Effector memory CD8-positive, alpha-beta T cell (primary cell): Measurements from ENCODE around the gene SLC16A6.
"Not testable (repeated sequence)": the region's sequence is repeated elsewhere in the genome, so short reads cannot be mapped to it uniquely, and the experiment has no call there.

Experiments used
- ATAC-seq: fragments of 150-1000 bp; cut with Tn5 transposase; replicated peaks from 2 replicates; pipeline ENCODE4 v1.10.0; 2021; ENCODE audit warnings: mild to moderate bottlenecking, moderate library complexity
- DNase-seq, 3 experiments: peaks; one replicate each; pipeline ENCODE4 v3.0.0; 2021
- H3K27ac Mint-ChIP-seq, 2 donors: one replicate each; pipeline ENCODE4 v1.8.0; 2022; ENCODE audit warnings: mild to moderate bottlenecking in 2 of 2, mixed read lengths in 2 of 2, moderate library complexity in 2 of 2
- H3K27me3 Mint-ChIP-seq, 2 donors: one replicate each; pipeline ENCODE4 v1.8.0; 2022; ENCODE audit warnings: mixed read lengths in 2 of 2
- H3K36me3 Mint-ChIP-seq: one replicate; pipeline ENCODE4 v1.8.0; 2022; ENCODE audit warnings: mild to moderate bottlenecking, moderate library complexity, mixed read lengths; ENCODE audit not compliant: insufficient read depth
- H3K4me1 Mint-ChIP-seq, 2 donors: one replicate each; pipeline ENCODE4 v1.8.0; 2022; ENCODE audit warnings: low read depth in 2 of 2, mixed read lengths in 2 of 2
- H3K4me3 Mint-ChIP-seq, 2 donors: one replicate each; pipeline ENCODE4 v1.8.0; 2022; ENCODE audit warnings: mild to moderate bottlenecking in 2 of 2, mixed read lengths in 2 of 2, moderate library complexity in 2 of 2
- H3K9me3 Mint-ChIP-seq, 2 donors: one replicate each; pipeline ENCODE4 v1.8.0; 2022; ENCODE audit warnings: mixed read lengths in 2 of 2

Gene SLC16A6

DNA sequence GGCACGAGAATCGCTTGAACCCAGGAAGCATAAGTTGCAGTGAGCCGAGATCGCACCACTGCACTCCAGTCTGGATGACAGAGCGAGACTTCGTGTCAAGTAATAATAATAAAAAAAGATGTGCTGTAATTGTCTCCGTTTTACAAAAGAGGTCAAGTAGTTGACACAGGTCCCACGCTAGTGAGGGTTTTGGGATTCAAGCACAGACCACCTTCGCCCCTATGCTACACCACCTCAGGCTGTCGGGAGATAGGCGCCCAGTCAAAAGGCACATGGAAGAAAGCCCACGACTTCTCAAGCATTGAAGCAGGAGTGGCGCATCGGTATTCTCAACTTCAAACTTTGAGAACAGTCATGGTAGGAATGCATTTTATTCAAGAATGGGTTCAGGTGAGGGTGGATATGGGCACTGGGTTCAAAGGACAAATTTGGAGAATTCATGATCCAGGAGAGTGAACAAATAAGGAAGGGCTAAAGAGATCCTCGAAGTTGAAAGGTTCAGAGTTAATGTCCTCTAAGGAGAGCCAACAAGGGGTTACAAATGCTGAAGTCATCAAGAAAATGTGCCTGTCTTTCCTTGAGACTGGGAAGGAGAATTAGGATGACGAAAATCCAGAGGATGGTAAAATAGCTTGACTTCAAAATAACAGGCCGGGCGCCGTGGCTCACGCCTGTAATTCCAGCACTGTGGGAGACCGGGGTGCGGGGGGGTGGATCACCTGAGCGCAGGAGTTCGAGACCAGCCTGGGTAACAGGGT is 44.5 kb downstream of the SLC16A6 start:
- no peaks in the 10 kb centered on the region for H3K9me3 Mint-ChIP-seq
- ATAC-seq: no peak
- H3K36me3 Mint-ChIP-seq: peaks cover 62% of the 10 kb centered on the region
- DNase-seq: no peak
- peak overlapping the region; percentile 98 to 99 for H3K27ac Mint-ChIP-seq
- H3K4me1 Mint-ChIP-seq: peaks cover 14 to 27% of the 10 kb centered on the region in 2 donors
- H3K4me3 Mint-ChIP-seq: peak overlapping the region; percentile 86 to 88
- no peaks in the 10 kb centered on the region for H3K27me3 Mint-ChIP-seq

DNA sequence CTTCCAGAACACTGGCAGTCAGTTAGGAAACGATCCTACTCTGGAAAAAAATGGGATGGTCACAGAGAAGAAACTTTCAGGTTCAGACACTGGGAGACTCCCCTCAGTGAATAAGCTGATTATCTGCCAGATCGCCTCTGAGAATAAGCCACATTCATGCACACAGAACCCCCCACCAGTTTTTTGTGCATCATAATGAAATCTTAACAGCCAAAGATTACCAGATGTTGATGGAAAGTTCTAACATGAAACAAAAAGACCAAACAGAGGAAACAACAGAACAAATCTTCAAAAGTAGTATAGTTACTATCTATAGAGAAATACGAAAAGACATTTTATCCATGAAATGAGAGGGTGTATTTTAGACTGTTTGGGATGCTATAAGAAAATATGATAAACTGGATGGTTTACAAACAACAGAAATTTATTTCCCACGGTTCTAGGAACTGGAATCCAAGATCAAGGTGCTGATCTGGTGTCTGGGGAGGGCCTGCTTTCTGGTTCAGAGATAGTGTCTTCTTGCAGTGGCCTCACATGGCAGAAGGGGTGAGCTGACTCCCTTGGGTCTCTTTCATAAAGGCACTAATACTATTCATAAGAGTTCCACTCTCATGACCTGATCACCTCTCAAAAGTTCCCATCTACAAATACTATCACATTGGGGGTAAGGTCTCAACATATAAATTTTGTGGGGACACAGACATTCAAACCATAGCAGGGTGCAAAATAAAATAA is 51.1 kb downstream of the SLC16A6 start:
- H3K4me3 Mint-ChIP-seq: peak overlapping the region; percentile 45 to 90
- no peak for DNase-seq
- ATAC-seq: no peak
- H3K27ac Mint-ChIP-seq: peak overlapping the region; percentile 99 to 100
- H3K36me3 Mint-ChIP-seq: peaks cover 29% of the 10 kb centered on the region
- H3K27me3 Mint-ChIP-seq: no peaks in the 10 kb centered on the region
- H3K9me3 Mint-ChIP-seq: no peaks in the 10 kb centered on the region
- H3K4me1 Mint-ChIP-seq: peaks cover 43 to 49% of the 10 kb centered on the region in 2 donors

DNA sequence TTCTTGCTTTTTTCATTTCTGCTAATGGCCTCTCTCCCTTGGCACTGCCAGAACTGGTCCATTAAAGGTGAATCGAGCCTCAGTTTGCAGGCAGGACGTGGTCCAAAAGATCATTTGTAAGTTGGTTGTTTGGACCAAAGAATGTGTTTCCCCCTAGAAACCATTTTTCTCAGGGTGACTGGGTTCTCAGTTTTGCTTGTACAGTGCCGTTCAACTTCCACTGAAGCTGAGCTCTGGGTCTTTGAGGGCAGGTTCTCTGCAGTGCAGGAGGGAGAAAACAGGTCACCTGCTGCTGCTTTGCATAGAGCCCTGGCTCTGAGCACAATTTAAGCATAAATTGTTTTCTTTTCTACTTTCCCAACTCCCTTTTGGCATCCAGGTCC is 52.1 kb downstream of the SLC16A6 start:
- no peaks in the 10 kb centered on the region for H3K27me3 Mint-ChIP-seq
- H3K4me3 Mint-ChIP-seq: peak overlapping the region; percentile 82 to 90
- no peaks in the 10 kb centered on the region for H3K9me3 Mint-ChIP-seq
- H3K4me1 Mint-ChIP-seq: peaks cover 46 to 54% of the 10 kb centered on the region in 2 donors
- peak overlapping the region; percentile 99 to 100 for H3K27ac Mint-ChIP-seq
- peaks cover 31% of the 10 kb centered on the region for H3K36me3 Mint-ChIP-seq
- ATAC-seq (no peak), DNase-seq (no peak)

DNA sequence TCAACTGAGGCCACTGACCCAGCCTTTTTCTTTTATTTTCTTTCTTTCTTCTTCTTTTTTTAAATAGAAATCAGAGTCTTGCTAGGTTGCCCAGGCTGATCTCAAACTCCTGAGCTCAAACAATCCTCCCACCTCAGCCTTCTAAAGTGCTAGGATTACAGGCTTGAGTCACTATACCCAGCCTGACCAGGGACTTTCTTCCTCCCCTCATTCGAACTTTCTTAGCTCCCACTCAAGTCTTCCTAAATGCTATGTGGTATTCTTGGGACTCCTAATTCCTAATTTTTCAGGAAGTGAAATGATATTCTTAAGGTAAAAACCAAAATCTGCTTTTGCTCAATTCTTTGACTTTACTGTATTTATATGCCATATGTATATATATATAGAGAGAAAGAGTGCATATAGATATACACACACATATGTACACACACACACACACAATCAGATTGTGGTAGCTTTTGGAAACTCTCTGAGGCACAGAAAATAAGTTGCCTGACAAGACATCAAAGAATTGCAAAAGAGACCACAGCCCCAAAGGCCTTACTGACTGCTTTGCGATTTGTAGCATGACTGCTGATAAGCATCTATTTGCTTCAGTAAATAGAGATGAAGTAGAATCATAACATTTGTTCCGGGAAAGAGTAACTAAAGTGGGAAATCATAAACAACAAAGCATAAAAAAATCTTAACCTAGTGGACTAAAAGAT is 52.6 kb downstream of the SLC16A6 start:
- DNase-seq (no peak), ATAC-seq (peak; percentile 9)
- H3K27me3 Mint-ChIP-seq: no peaks in the 10 kb centered on the region
- H3K27ac Mint-ChIP-seq: peak overlapping the region; percentile 99 to 100
- no peaks in the 10 kb centered on the region for H3K9me3 Mint-ChIP-seq
- H3K4me3 Mint-ChIP-seq: peak overlapping the region; percentile 82 to 90
- peaks cover 46 to 54% of the 10 kb centered on the region in 2 donors for H3K4me1 Mint-ChIP-seq
- peaks cover 31% of the 10 kb centered on the region for H3K36me3 Mint-ChIP-seq

DNA sequence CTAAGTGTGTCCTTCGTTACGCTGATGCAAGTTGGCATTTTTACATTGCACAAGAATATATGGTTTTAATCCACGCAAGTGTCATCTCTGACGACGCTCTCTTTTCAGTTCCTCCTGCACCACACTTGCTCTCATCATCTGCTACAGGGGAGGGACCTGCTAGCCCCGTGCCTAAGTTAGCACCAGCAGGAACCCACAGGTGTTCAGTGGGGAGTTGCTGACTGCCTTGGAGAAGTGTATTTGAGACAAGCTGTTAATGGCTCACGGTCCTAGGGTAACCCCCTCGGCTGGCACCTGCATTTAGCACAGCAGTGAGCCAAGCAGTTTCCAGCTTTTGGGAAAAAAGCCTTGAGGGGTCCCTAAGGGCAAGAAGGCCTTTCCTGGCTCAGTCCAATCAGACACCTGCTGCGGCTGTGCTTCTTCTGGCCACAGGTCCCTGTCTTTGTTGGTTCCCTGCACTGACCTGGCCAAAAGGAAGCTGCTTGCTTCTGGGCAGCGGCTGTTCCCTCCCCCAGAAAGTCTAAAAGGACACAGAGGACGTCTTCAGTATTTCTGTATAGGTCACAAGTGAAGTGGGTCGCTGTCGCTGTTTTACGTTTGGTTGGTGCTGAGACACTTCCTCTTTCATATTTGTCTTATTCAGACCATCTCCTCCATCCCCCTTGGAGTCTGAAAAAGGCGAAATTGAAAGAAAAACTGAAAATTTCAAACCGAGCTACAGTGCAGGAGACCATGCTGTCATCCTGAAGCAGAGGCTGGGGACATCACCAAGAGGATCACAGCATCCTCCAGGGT is 53.4 kb downstream of the SLC16A6 start:
- H3K9me3 Mint-ChIP-seq, H3K27me3 Mint-ChIP-seq: not testable (repeated sequence)
- H3K27ac Mint-ChIP-seq: peak overlapping the region; percentile 99 to 100
- ATAC-seq (peak; percentile 78), DNase-seq (peak; percentile 63 to 72 (median 69))
- peaks cover 31% of the 10 kb centered on the region for H3K36me3 Mint-ChIP-seq
- H3K4me3 Mint-ChIP-seq: peak overlapping the region; percentile 82 to 90
- H3K4me1 Mint-ChIP-seq: peaks cover 50 to 57% of the 10 kb centered on the region in 2 donors

DNA sequence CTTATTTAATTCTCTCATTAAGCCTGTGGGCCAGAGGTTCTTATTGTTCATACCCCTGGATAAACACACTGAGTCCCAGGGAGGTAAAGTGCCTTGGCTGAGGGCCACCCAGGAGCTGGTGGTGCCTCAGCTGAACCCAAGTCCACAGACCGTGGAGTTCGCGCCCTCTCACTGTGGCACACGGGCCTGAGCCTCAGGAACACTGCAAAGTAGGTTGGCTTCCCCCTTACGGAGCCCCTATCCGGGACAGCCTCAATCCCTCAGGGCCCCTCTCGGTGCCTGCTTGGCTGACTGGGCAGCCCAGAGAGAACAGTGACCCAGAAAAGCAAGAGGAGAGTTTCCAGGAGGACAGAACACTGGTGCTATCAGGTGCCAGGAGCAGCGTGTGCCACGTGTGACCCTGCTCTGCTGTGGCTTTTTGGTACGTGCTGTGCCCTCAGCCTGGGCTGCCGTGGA is 55.6 kb downstream of the SLC16A6 start:
- Mint-ChIP-seq H3K4me1 (peaks cover 50 to 52% of the 10 kb centered on the region in 2 donors), H3K4me3 (peak overlapping the region; percentile 67 to 68), H3K36me3 (peaks cover 35% of the 10 kb centered on the region), H3K27ac (peak overlapping the region; percentile 96 to 97)
- DNase-seq (peak in 2 of 3 experiments; percentile 20 to 31), ATAC-seq (peak; percentile 7)
- not testable (repeated sequence) for H3K9me3 Mint-ChIP-seq, H3K27me3 Mint-ChIP-seq

DNA sequence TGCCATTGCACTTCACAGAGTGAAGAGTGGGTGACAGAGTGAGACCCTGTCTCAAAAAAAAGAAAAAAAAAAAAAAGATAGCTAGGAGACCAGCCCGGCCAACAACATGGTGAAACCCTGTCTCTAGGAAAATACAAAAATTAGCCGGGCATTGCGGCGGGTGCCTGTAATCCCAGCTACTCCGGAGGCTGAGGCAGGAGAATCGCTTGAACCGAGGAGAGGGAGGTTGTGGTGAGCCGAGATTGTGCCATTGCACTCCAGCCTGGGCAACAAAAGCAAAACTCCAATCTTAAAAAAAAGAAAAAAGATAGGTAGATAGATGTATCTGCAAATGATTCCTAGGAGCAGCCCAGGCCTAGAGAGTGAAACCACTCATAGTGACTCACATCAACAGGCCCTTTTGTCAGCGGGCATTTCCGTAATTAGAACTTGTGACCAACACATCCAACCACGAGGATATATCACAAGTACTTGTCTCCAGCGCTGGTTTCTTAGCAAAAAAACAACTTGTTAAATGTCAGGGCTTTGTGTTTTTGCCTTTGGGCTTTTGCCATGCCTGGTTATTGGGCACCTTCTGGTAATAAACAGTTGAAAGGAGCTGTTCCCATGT is 56.1 kb downstream of the SLC16A6 start:
- H3K9me3 Mint-ChIP-seq, H3K27me3 Mint-ChIP-seq: not testable (repeated sequence)
- Mint-ChIP-seq H3K27ac (peak overlapping the region; percentile 96 to 97), H3K36me3 (peaks cover 40% of the 10 kb centered on the region), H3K4me3 (peak overlapping the region; percentile 67 to 68), H3K4me1 (peaks cover 44 to 47% of the 10 kb centered on the region in 2 donors)
- DNase-seq (peak; percentile 60 to 65 (median 62)), ATAC-seq (peak; percentile 66)

DNA sequence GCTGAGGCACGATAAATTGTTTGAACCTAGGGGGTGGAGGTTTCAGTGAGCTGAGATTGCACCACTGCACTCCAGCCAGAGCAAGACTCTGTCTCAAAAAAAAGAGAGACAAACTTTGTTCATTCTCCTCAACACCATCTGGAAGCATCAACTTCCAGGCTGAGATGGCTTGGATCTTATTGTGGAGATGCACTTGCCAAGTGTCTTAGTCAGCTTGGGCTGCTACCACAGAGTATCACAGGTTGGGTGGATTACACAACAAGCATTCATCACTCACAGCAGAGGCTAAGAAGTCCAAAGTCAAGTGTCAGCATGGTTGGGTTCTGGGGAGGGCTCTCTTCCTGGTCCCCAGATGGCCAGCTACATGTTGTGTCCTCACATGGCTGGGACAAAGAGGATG is 58.2 kb downstream of the SLC16A6 start:
- ATAC-seq, DNase-seq, H3K27me3 Mint-ChIP-seq, H3K9me3 Mint-ChIP-seq: not testable (repeated sequence)
- Mint-ChIP-seq H3K27ac (peak overlapping the region; percentile 74 to 77), H3K36me3 (peaks cover 31% of the 10 kb centered on the region), H3K4me1 (peaks cover 33% of the 10 kb centered on the region in 2 donors), H3K4me3 (peak overlapping the region in 1 of 2 donors; percentile 51)

DNA sequence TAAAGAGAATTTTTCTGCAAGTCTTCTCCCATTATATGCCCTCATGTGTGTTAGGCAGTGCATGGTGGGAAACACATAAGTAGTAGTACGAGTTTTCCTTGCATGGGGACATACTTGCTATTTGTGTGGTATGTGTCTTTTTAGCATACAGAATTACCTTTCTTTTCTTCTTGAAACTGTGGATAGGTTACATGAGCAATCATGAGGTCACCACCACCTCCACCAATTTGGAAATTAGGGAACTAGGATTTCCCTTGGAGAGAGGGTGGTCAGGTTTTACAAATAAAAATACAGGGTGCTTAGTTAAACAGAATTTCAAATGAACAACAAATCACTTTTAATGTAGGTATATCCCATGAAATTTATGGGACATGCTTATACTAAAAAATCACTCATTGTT is 59.4 kb downstream of the SLC16A6 start:
- no peak overlapping the region for H3K27ac Mint-ChIP-seq
- H3K27me3 Mint-ChIP-seq: no peaks in the 10 kb centered on the region
- peaks cover 21% of the 10 kb centered on the region for H3K36me3 Mint-ChIP-seq
- no peak overlapping the region for H3K4me3 Mint-ChIP-seq
- no peak for ATAC-seq
- no peaks in the 10 kb centered on the region for H3K9me3 Mint-ChIP-seq
- no peak for DNase-seq
- peaks cover 24 to 27% of the 10 kb centered on the region in 2 donors for H3K4me1 Mint-ChIP-seq

DNA sequence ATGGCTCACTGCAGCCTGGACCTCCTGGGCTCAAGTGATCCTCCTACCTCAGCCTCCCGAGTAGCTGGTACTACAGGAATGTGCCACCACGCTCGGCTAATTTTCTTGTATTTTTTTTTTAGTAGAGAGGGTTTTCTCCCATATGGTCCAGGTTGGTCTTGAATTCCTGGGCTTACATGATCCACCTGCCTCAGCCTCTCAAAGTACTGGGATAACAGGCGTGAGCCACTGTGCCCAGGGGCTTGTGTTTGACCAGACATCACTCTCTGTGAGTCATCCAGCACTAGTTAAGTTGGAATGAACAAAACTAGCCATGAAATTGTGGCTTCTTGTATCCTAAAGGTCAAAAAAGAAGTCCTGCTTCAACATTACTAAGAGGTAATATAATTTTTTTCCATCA is 59.8 kb downstream of the SLC16A6 start:
- H3K4me1 Mint-ChIP-seq: peaks cover 25 to 27% of the 10 kb centered on the region in 2 donors
- H3K36me3 Mint-ChIP-seq: peaks cover 20% of the 10 kb centered on the region
- not testable (repeated sequence) for H3K9me3 Mint-ChIP-seq, H3K4me3 Mint-ChIP-seq, ATAC-seq, H3K27me3 Mint-ChIP-seq, DNase-seq, H3K27ac Mint-ChIP-seq

DNA sequence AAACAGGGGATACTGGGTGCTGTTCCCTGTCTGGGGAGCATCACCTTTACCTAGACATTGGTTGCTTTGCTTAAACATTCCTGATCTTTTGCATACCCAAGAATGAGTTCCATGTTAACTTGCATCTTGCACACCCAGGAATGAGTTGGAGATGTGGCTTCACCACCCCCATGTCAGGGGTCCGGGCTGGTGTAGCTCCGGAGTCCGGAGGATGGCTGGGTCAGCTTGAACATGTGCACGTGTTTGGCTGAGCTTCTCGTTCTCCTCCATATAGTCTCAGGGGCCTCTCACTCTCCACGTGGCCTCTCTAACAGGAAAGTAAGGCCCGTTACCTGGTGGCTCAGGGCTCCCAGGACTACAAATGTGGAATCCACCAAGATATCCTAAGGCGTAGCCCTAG is 61.3 kb downstream of the SLC16A6 start:
- DNase-seq (no peak), ATAC-seq (no peak)
- H3K27ac Mint-ChIP-seq: peak overlapping the region in 1 of 2 donors; percentile 83
- no peak overlapping the region for H3K4me3 Mint-ChIP-seq
- H3K9me3 Mint-ChIP-seq: no peaks in the 10 kb centered on the region
- no peaks in the 10 kb centered on the region for H3K27me3 Mint-ChIP-seq
- peaks cover 15% of the 10 kb centered on the region for H3K36me3 Mint-ChIP-seq
- H3K4me1 Mint-ChIP-seq: peaks cover 21 to 25% of the 10 kb centered on the region in 2 donors

DNA sequence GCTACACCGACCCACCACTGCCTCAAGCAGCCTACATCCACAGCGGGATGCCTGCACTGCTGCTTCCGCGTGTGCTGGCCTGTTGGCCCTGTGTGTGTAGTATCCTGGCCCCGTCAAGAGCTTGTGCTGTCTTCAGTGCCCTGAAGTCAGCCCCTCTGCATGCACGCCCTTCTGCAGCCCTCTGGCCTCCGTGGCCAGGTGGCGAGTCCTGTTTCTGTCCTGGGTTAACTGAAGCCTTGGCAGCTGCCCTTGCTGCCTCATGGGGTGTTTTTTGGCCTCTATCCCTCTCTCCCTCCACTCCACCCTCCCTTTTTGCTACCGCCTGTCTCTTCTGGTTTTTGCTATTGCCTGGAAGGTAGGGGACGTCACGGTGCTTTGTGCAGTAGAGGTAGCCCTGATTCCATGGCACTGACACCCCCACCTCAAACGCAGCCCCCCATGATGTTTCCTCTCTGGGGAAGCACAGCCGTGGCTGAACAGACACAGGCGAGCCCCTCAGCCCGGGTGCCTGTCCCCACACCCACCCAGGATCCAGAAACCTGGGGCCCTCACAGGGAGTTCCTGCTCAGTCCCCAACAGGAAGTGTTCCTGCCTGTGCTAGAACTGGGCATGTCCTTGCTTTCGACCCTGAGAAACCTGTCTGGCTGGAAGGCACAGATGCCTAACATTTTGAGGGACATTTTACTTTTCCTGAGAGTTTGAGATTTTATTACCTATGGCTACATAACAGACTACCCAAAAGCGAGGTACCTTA is 61.9 kb downstream of the SLC16A6 start:
- peaks cover 20 to 28% of the 10 kb centered on the region in 2 donors for H3K4me1 Mint-ChIP-seq
- no peaks in the 10 kb centered on the region for H3K9me3 Mint-ChIP-seq
- H3K4me3 Mint-ChIP-seq: no peak overlapping the region
- peaks cover 14% of the 10 kb centered on the region for H3K36me3 Mint-ChIP-seq
- DNase-seq (no peak), ATAC-seq (no peak)
- no peaks in the 10 kb centered on the region for H3K27me3 Mint-ChIP-seq
- H3K27ac Mint-ChIP-seq: peak overlapping the region; percentile 83 to 88
